G401.6 (cell line): ENCODE data around the gene ARID1B.
"Not testable (repeated sequence)": the region's sequence is repeated elsewhere in the genome, so short reads cannot be mapped to it uniquely, and the experiment has no call there.

Source experiments
- FAIRE-seq: peaks from 2 replicates; lab custom pipeline; 2012; peaks lifted over from hg19 to GRCh38; lab: Jason Lieb, UNC

The ARID1B gene

DNA sequence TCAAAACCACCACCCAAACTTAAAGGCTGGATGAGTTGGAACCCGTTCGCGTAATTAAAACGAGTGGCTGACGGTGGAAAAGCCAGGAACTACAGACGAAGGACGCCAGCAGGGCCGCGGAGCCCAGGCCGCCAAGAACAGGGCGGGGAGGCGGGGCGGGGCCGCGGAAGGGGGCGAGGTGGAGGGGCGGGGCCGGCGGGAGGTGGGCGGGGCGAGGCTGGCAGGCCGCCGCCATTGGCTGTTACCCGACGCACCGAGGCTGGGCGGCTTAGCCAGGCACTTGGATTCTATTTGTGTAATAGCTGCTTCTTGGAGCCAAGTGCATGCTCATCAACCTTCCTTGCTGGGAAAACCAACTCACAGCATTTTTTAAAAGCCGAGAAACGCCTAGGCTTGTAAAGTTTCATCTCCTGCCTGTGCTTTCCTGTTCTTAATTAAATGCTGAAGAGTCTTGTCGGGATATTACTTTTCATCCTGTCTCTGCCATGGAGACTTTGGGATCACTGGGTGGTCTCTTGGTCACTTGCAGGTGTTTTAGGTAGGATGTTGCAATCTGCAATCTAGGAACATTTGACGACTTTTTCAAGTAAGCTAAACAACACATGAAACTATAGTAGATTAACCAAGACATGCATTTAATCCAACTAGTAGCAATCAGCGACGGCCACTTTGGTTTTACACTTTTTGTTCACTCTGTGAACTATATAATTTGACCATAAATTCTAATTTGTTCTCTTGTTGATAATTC, 245.0 kb downstream of the ARID1B start:
- FAIRE-seq = no peak

DNA sequence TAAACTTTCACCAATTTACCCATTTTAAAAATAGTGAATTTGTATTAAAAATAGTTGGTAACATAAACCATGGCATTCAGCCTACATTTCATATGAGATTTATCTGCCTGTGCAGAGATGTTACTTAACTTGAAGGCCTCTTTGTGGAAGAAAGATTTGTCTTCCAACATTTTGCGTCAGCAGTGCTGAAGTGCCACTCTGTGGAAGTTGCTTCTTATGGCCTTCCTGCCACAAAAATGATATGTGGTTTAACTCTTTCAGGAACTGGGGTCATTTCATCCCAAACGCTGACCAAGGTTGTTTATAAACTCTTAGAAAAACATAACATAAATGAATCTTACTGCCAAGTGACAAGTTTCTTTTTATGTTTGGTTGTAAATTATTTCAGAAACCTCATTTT, 246.8 kb downstream of the ARID1B start:
- FAIRE-seq = no peak

DNA sequence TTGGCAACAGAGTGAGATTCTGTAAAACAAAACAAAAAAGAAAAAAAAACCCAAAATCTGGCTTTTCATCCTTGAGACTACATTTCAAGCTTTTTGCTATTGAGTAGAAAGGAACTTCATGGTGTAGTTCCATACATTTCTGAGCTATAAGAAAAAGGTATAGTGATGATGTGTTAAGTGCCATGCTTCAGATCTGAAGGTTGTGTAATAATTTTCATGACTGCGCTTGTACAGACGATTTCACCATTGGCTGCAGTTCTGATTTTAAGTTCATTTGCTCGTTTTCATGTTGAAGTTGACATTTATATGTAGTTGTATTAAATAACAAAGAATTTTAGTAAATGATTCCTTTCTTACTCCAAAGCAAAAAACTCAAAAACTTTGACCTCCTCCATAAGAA, 247.6 kb downstream of the ARID1B start:
- no peak for FAIRE-seq

DNA sequence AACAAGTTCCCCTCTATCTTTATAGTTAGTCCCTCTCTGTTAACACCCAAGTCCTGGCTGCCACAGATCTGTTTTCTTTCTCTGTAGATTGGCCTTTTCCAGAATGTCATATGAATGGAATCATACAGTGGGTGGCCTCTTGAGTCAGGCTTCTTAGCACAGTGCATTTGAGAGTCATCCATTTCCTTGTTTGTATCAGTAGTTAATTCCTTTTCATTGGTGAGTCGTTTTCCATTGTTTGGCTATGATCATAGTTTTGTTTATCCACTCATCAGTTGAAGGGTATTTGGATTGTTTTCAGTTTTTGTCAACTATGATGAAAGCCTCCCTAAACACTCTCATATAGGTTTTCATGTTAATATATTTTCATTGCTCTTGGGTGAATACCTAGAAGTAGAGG, 248.3 kb downstream of the ARID1B start:
- no peak for FAIRE-seq

DNA sequence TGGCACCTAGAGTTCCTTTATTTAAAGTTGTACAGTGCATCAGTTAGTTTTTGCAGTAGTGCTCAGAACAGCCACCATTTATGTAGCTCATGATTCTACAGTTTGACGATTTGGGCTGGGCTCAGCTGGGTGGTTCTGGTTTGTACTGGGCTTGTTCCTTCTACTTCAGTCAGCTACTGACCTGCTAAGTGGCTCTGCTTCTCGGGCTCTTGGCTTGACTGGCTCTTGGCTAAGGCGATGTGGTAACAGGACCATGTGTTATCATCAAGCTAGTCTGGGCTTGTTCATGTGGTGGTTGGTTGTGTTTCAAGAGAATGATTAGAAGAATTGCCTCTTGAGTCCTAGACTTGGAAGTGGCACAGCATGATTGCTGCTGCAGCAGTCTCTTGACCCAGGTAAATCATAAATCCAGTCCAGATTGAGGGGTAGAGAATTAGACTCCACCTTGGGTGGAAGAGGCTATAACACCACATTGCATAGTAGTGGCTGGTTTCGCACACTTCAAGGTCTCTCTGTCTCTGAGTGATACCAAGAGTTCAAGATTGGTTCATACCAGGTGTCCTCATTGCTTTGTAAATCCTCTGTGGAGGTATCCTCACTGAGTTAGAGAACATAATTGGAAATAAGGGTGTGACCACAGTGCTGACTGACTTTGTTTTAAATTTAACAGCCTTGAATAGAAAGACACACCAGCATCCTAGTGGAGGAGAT, 253.0 kb downstream of the ARID1B start:
- no peak for FAIRE-seq

DNA sequence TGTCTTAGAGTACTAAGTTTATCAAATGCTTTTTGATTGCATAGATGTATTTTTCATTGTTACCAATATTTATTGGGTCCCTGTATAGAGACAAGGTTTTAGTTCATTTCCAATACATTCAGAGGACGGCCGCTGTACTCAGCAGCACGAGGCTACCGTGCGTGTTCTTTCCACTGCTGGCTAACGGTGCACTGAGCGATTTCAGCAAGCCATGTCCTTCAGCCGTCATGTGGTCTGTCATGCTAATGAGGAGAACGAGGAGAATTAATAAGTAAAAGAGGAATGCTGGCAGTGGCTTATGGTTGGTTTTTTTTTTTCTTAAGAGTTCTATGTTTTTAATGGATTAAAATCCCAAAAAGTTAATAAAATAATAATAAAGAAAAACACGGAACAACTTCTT, 253.6 kb downstream of the ARID1B start:
- no peak for FAIRE-seq

DNA sequence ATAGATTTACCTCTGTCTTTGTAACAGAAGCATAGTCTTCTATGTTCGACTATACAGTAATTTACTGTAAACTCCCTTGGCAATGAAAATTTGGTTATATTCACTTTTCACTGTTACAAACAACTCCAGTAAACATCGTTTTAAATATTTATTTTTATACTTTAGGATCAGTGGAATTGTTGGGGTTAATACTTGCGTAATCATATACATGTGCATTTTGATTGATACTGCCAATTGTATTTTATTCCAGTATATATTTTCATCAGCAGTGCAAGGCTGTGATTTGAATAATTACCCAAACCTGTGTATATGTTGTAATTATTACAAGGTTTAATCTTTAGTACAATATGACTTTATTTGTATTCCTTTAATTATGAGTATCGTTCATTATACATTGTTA, 255.7 kb downstream of the ARID1B start:
- FAIRE-seq = peak; percentile 23

DNA sequence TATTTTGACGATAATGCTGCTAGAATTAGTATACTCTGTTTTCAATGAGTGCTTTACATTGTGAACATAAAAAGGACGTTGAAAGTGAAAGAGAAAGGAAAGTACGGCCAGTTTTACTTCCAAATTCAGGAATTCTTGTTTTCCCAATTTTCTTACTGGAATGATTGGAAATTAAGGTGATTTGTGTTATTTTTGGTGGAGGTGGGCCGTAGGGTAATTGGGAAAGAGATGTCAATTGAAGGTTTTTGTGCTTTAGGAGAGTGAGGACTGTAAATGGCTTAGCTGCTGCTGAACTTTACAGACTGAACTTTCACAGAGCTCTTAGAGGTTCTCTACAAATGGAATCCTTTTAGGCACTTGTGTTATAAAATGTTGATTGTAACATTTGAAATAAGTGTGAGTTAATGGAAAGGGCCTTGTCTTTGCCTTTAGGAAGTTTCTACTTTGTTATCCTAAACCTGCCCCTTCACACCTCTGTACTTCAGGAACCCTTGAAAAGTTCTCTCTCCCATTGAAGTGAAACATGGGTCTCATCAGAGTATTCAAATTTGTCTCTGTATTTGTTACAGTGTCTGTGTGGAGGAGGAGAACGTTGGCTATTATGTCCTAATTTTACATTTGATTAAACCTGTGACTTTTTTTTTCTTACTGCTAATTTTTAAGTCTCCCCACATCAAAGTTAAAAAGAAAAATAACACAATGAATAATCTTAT, 256.4 kb downstream of the ARID1B start:
- FAIRE-seq = no peak

DNA sequence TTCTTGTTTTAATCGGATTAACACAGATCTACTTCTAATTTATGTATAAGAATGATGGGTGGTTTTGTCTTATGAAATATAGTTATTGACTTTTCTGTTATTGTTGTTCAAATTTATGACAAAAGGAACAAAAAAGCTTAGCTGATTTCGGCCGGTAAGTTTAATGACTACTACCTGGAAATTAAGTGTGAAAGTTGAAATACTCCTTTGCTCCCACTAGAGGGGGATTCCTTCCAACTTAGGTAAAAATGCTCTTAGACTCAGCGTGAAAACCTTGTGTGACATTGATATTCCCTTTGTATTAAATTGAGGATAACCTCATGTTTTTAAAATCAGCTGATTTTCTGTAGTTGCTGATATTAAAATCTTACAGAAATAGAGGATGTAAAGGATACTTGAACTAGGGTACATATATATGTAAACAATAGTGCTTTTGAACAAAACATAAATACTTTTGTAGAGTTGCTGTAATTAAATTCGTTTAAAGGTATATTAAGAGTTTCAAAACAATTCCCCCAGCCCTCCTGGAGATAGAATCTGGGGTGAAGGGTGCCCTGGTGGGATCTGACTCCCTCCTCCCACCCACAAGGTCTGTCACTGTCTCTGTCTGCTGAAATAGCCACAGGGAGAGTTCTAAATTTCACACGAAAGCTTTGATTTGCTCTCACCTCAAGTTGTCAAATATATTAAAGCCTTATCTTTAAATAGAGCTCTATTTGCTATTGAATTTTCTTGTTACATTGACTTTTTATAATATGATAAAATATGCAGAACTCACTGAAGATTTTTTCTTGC, 257.5 kb downstream of the ARID1B start:
- peak; percentile 95 for FAIRE-seq

DNA sequence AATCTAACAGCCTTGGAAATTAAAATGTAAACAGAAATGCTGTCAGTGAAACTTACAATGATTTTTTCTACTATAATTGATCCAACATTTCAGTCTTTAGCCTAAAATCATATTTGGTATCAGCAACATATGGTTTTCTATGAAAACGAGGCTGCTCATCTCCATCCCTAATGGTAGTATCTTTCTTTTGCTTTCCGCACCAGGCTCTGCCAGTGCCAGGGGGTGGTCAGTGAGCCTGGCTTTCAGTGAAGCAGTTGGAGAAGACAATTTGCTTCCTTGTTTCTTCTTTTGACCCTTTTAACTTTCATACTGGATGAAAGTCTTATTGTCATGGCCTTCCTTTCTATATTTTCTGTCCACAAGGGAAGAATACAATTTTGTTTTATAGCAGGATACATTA, 258.4 kb downstream of the ARID1B start:
- FAIRE-seq = no peak

DNA sequence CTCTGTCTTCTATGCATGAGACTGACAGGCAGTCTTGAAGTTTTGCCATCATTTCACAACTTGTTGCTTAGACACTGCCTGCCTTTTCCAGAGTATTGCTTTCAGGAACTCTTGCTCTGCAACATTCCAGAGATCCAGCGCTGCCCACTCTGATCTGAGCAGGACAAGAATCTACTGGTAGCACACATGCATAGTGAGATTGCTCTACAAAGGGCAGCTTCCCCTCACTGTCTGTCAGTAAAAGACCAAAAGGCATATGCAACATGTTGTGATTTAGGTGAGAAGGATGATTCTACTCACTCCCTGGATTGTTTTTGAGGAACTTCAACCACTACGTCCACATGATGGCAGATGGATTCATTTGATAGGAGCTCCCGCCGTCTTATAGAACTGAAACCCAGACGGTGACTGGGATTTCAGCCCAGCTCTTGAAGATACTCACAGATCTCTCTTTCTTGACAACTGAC, 259.1 kb downstream of the ARID1B start:
- FAIRE-seq = no peak

DNA sequence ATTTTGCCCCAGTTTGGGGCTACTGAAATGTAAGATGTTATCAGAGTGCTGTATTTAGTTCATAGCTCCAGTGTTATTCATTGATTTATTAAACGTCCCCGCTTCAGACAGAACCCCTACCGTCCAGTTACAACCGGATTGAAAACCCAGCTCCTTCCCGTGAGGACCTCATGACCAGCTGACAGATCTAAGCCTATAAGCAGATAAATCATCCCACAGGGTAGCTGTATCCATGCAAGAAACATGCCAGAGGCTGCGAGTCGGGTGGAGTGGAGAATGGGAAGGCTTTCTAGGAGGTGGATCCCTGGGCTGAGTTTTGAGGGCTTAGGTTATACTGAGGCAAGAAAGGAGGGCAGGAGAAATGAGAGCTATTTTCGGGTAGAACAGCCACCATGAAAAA, 260.0 kb downstream of the ARID1B start:
- no peak for FAIRE-seq

DNA sequence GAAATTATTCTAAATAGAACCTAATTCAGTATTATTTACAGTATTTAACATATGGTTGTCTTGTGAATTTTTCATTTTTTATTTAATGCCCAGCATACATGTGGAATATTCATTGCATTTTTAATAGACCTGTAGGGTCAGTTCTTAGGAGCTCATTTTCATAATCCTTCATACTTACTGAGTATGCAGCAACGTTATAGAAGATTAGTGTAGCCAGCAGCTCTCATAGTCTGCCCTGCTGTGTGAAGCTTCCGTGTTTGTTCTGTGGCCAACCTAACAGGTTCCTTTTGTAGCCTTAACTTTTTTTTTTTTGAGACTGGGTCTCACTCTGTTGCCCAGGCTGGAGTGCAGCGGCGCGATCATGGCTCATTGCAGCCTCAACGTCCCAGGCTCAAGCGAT, 261.4 kb downstream of the ARID1B start:
- FAIRE-seq = no peak

DNA sequence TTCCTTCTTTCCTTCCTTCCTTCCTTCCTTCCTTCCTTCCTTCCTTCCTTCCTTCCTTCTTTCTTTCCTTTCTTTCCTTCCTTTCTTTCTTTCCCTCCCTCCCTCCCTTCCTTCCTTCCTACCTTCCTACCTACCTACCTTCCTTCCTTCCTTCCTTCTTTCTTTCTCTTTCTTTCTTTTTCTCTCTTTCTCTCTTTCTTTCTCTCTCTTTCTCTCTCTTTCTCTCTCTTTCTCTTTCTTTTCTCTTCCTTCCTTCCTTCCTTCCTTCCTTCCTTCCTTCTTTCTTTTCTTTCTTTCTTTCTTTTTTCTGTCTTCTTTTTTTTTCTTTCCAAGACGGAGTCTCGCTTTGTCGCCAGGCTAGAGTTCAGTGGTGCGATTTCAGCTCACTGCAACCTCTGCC, 262.5 kb downstream of the ARID1B start:
- FAIRE-seq = not testable (repeated sequence)

DNA sequence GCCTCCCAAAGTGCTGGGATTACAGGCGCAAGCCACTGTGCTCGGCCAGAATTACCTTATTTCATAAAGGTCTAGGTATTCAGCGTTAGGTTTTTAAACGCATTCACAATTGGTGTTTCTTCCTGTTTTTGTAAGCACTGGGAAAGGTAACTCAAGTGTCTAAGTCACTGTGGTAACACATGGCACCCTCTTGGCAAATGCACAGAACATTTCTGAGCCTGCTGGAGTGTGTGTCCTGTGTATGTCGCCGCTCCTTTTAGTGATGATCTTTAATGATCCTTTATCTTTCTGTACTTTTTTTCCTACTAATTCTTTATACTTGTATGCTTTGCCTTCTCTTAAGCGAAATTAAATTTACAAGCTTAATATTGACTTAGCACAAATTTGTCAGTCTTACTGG, 263.0 kb downstream of the ARID1B start:
- FAIRE-seq = no peak

DNA sequence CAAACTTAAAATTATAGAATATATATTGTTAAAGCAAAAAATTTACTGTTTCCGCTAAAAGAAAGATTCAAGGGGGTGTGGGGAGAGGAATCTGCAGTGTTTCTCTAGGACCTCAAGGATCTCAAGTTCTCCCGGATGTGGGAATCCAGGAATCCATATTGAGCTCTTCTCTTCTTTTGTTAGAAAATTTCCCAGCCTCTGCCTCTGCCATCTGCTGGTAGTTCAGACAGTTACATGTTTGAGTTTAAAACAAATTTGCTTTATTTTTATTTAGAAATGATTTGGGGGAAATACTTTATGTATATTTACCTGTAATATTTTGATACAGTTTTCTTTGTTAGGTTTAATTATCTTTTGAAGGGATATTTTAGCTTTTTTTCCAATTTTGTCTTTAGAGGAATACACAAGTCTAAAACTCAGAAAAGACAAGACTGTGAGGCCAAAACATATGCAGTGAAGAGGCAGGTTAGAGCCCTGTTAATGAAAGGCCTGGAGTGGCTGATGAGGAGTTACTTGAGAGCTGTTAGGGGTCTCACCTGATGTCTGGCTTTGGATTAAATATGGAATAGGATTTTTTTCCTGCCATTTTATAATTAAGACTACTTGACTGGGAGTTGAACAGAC, 268.8 kb downstream of the ARID1B start:
- peak; percentile 93 for FAIRE-seq

DNA sequence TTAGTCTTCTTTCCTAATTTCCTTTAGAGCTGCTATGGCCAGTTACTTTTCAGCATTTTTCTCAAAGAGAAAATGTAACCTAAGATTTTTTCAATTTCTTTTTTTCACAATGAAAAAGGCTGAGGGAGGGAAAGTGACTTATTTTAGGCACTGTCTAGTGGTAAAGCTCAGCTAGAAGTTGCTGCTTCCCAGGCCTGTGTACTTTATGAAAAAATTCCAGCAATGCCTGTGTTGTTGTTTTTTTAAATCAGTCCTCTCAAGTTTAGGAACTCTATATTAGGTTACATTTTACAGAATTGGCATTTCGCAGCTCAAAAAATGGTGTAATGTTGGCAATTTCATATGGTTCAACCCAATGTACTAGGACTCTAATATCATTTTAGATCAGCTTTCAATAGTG, 269.6 kb downstream of the ARID1B start:
- no peak for FAIRE-seq

DNA sequence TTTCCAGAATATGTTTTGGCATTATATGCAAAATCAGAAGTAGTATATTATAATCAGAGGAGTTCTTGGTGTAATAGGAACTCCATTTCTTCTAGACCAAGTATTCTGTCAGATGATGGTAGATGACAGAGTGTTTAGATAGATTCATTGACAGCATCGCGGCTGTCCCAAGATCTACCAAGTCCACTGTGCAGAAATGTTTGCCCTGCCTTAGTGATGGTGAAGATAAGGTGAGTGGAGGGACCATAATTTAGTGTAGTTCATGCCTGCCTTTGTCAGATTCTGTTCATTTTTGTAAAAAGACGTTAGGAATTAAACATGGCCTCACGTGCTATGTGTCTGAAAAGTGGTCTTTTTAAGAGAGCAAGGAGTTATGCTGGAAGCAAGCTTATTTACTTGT, 270.1 kb downstream of the ARID1B start:
- no peak for FAIRE-seq

DNA sequence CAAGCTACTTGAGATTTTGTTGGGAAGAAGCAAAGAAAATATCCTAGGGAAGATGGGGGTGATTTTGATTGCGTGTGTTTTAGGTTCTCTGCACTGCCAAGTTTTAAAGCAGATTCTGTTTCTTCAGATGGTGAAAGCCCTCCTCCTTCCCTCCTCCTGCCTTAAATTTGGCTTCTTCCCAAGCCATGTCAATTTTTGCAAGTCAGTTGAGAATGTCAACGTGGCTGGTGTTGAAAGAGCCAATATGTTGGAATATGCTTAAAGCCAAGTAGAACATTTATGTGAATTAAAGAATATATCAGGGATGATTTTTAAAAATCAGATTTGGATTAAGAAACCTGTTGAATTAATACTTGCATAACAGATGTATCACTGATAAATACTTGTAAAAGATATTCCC, 270.8 kb downstream of the ARID1B start:
- FAIRE-seq = no peak

DNA sequence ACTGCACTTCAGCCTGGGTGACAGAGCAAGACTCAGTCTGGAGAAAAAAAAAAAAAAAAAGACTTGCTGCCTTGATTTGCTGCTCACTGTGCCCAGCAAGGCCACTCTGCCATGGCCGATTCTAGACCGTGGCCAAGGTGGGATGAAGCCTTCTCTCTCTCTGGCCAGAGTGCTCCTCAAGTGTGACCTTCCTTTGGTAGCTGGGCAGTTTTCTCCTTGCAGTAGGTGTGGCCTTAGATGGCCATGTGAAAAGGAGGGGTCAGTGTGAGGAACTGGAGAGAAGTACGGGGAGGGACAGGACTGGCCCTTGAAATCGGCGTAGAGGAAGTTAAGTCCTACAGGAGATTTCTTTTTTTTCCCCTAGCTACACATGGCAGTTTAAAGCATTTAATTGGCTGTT, 272.0 kb downstream of the ARID1B start:
- FAIRE-seq = no peak

DNA sequence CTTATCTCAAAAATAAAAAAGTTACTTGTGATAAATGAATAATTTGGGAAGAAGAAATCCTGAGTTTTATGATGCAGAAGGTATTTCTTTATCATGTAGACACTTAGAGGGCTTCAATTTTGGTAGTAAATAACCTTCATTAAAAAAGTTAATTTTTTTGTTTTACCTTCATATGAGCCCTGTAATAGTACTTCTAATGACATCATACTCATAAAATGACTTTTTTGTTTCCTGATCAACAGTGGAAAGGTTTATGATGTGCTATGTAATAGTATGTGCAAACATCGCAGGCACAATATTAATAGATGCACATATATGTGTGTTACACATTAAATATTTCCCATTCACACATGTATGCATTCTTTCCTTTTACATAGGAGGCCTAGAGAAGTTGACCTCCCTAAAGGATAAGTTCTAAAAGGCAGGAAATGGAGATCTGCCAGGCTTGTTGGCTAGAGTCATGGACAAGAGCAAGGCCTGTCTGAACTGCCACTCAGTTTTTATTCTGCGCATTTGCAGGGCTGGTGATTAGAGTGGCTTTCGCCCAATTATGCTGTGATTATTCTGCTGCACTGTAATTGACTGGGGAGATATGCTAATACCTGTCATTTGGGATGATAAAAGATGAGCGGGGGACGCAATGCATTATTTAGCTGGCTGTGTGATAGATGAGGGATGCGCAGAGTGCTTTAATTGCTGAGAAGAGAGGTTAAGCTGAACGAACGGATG, 273.5 kb downstream of the ARID1B start:
- FAIRE-seq = no peak
